GM23248 (cell line): ENCODE data around the gene HTR3B. TPM values are rescaled to one million over a fixed set of nuclear protein-coding genes. Genes with fewer than 3 reads are reported as not detected.
"Not testable (repeated sequence)": the region's sequence is repeated elsewhere in the genome, so short reads cannot be mapped to it uniquely, and the experiment has no call there.

ENCODE experiments used
- DNase-seq: peaks from one replicate; pipeline ENCODE4 v3.0.0-alpha.2; 2015
- H2AFZ ChIP-seq: fragments of 200-600 bp; sonication (generic); 2 replicates; pipeline ENCODE4 v1.6.1; 2016; ENCODE audit warnings: antibody characterized with exemption
- H3F3A ChIP-seq: fragments of 200-600 bp; sonication (generic); 2 replicates; pipeline ENCODE4 v1.6.1; 2016; ENCODE audit warnings: mild to moderate bottlenecking, antibody characterized with exemption, mixed run types; ENCODE audit not compliant: insufficient read depth
- H3K27ac ChIP-seq: fragments of 200-600 bp; sonication (generic); 2 replicates; pipeline ENCODE4 v1.5.1; 2016; ENCODE audit warnings: mild to moderate bottlenecking
- H3K27me3 ChIP-seq: fragments of 200-600 bp; sonication (generic); replicated peaks from 2 replicates; pipeline ENCODE4 v1.6.1; 2016; ENCODE audit warnings: mild to moderate bottlenecking; ENCODE audit not compliant: insufficient read depth
- H3K36me3 ChIP-seq: fragments of 200-600 bp; sonication (generic); 2 replicates; pipeline ENCODE4 v1.6.1; 2016; ENCODE audit warnings: low read depth, mild to moderate bottlenecking
- H3K4me1 ChIP-seq: fragments of 200-600 bp; sonication (generic); 2 replicates; pipeline ENCODE4 v1.6.1; 2016; ENCODE audit warnings: mild to moderate bottlenecking; ENCODE audit not compliant: insufficient read depth
- H3K4me2 ChIP-seq: fragments of 200-600 bp; sonication (generic); one replicate; pipeline ENCODE4 v1.6.1; 2016; ENCODE audit warnings: mild to moderate bottlenecking; ENCODE audit not compliant: unreplicated experiment
- H3K4me3 ChIP-seq: fragments of 200-600 bp; sonication (generic); 2 replicates; pipeline ENCODE4 v1.5.1; 2016; ENCODE audit warnings: mild to moderate bottlenecking
- H3K79me2 ChIP-seq: fragments of 200-600 bp; sonication (generic); 2 replicates; pipeline ENCODE4 v1.6.1; 2016; ENCODE audit warnings: mild to moderate bottlenecking; ENCODE audit not compliant: insufficient read depth
- H3K9ac ChIP-seq: fragments of 200-600 bp; sonication (generic); 2 replicates; pipeline ENCODE4 v1.6.1; 2016; ENCODE audit warnings: mild to moderate bottlenecking
- H3K9me2 ChIP-seq: fragments of 200-600 bp; sonication (generic); 2 replicates; pipeline ENCODE4 v1.6.1; 2016; ENCODE audit warnings: mixed run types, mild to moderate bottlenecking, moderate library complexity; ENCODE audit not compliant: insufficient read depth
- H3K9me3 ChIP-seq: fragments of 200-600 bp; sonication (generic); one replicate; pipeline ENCODE4 v1.6.1; 2017; ENCODE audit warnings: low read depth
- H4K20me1 ChIP-seq: fragments of 200-600 bp; sonication (generic); 2 replicates; pipeline ENCODE4 v1.6.0; 2016; ENCODE audit not compliant: insufficient read depth
- EZH2 ChIP-seq: fragments of 200-600 bp; sonication (generic); IDR thresholded peaks from 2 replicates; pipeline ENCODE4 v1.6.1; 2018; ENCODE audit warnings: antibody characterized with exemption, mild to moderate bottlenecking; ENCODE audit not compliant: insufficient read depth, poor library complexity, severe bottlenecking
- EZH2phosphoT487 ChIP-seq: fragments of 200-600 bp; sonication (generic); IDR thresholded peaks from 2 replicates; pipeline ENCODE4 v1.6.1; 2018; ENCODE audit warnings: antibody characterized with exemption, moderate library complexity, mild to moderate bottlenecking, low read depth; ENCODE audit not compliant: insufficient read depth
- WGBS, 2 experiments: methylation state at CpG; one replicate each; pipeline ENCODE4 v1.1.6; 2015 to 2017; ENCODE audit warnings: low lambda C conversion rate in 2 of 2, low coverage in 1 of 2; ENCODE audit errors: missing lambda C conversion rate in 2 of 2; 5-methylcytosine and 5-hydroxymethylcytosine counted together
- in situ Hi-C: fragments of 300-500 bp; cut with MboI; formaldehyde crosslinking; loops from 2 replicates; pipeline ENCODE4 v1.15.0; 2020
- polyA plus RNA-seq: library from polyadenylated mRNA; unstranded; fragments of >200 nt; fragmentation: Nextera tagmentation; extraction: Ambion mirVana; gene quantifications from 2 replicates; pipeline ENCODE4 v1.2.1, GENCODE V29; 2016
- total RNA-seq: library from RNA; depleted of rRNA; stranded (reverse); fragments of >200 nt; shearing (Covaris generic); gene quantifications from 2 replicates; pipeline ENCODE4 v1.2.3, GENCODE V29; 2014

HTR3B gene
- total and polyA plus RNA-seq, 2 experiments from 2014 or later, result not detected

DNA sequence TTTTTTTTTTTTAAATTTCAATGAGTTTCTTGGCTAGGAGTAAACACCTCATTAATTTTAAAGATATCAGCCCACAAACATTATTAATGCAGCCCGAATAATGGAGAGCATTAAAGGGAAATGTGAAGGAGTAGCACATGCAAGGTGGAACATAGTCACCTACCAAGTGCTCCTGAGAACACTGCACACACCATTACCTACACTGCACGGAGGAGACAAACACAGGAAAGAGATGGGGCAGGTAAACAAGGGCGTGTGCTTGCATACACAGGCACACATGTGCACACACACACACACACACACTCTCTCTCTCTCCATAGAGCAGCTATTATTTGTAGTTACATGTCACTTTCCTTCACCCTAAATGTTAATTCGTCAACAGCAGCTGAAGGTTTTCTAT lies 30.2 kb downstream of the HTR3B start:
- Histone ChIP-seq H3K27me3 (peaks cover 13% of the 10 kb centered on the region), H2AFZ (no peak overlapping the region), H3K4me3 (no peak overlapping the region), H3K4me2 (no peak overlapping the region), H3K9me3 (no peaks in the 10 kb centered on the region), H3F3A (no peaks in the 10 kb centered on the region), H4K20me1 (no peaks in the 10 kb centered on the region), H3K36me3 (no peaks in the 10 kb centered on the region), H3K27ac (no peak overlapping the region), H3K9me2 (no peaks in the 10 kb centered on the region), H3K4me1 (no peaks in the 10 kb centered on the region), H3K79me2 (no peaks in the 10 kb centered on the region), H3K9ac (no peak overlapping the region)
- TF ChIP-seq EZH2phosphoT487 (no peak), EZH2 (no peak)
- 22 to 32% methylated on average over 4 of the region's 4 CpGs for WGBS, 2 experiments
- DNase-seq, result no peak
- in situ Hi-C loops, result no loop called here

DNA sequence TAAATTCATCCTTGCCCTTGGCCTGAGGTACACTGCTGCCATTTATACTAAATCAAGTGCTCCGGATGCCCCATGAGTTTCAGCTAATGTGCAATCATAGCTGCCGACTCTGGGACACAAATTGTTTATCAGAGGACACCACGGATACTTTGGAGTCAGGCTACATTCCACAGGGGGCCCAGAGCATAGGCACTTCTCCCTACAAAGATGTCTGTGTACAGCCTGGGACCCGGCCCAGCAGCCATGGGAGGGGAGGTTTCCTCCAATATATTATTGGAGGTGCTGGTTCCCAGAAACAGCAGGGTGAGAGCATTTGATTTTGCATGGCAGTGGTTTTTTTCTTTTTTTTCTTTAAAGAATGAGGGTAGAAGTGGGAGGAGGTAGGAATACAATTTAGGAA lies 31.3 kb downstream of the HTR3B start:
- no peaks in the 10 kb centered on the region for H4K20me1 ChIP-seq
- no peak for DNase-seq
- H2AFZ ChIP-seq, result no peak overlapping the region
- 29 to 41% methylated on average over 4 of the region's 4 CpGs for WGBS, 2 experiments
- H3F3A ChIP-seq, result no peaks in the 10 kb centered on the region
- H3K9ac ChIP-seq, result no peak overlapping the region
- no peaks in the 10 kb centered on the region for H3K4me1 ChIP-seq
- peaks cover 13% of the 10 kb centered on the region for H3K27me3 ChIP-seq
- H3K4me2 ChIP-seq, result no peak overlapping the region
- TF ChIP-seq EZH2phosphoT487, result no peak
- TF ChIP-seq EZH2, result no peak
- H3K9me2 ChIP-seq, result no peaks in the 10 kb centered on the region
- H3K4me3 ChIP-seq, result no peak overlapping the region
- H3K36me3 ChIP-seq, result no peaks in the 10 kb centered on the region
- H3K27ac ChIP-seq, result no peak overlapping the region
- H3K79me2 ChIP-seq, result no peaks in the 10 kb centered on the region
- in situ Hi-C loops, result no loop called here
- no peaks in the 10 kb centered on the region for H3K9me3 ChIP-seq

GRCh38 chr11:113937918-113938317 lies 33.3 kb downstream of the HTR3B start:
- peaks cover 13% of the 10 kb centered on the region; the same call in 1 of the 2 replicates for H3K27me3 ChIP-seq
- no peaks in the 10 kb centered on the region for H3K36me3 ChIP-seq
- no peak for DNase-seq
- H4K20me1 ChIP-seq, result no peaks in the 10 kb centered on the region
- H3F3A ChIP-seq, result no peaks in the 10 kb centered on the region
- TF ChIP-seq EZH2 (no peak), EZH2phosphoT487 (no peak)
- no peak overlapping the region for H3K4me3 ChIP-seq
- H3K79me2 ChIP-seq, result no peaks in the 10 kb centered on the region
- in situ Hi-C loops, result no loop called here
- no peak overlapping the region for H2AFZ ChIP-seq
- H3K27ac ChIP-seq, result no peak overlapping the region
- no peaks in the 10 kb centered on the region for H3K4me1 ChIP-seq
- 68 to 70% methylated on average over 3 of the region's 3 CpGs for WGBS, 2 experiments
- H3K4me2 ChIP-seq, result no peak overlapping the region
- H3K9me3 ChIP-seq, result no peaks in the 10 kb centered on the region
- H3K9me2 ChIP-seq, result no peaks in the 10 kb centered on the region
- no peak overlapping the region for H3K9ac ChIP-seq

DNA sequence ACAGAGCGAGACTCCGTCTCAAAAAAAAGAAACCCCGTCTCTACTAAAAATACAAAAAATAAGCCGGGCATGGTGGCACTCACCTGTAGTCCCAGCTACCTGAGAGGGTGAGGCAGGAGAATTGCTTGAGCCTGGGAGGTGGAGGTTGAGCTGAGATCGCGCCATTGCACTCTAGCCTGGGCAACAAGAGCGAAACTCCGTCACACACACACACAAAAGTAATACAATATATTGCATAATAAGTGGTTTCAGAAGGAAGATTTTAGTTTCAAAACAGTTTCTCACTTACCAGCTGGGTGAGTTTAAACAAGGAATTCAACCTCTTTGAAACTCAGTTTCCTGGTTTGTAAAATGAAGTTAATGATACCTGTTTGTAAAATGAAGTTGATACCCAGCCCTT lies 37.7 kb downstream of the HTR3B start:
- in situ Hi-C loops, result no loop called here
- Histone ChIP-seq H3K36me3 (no peaks in the 10 kb centered on the region), H3K9ac (no peak overlapping the region), H2AFZ (no peak overlapping the region), H3K4me3 (no peak overlapping the region), H3K4me2 (no peak overlapping the region), H3F3A (no peaks in the 10 kb centered on the region), H3K4me1 (no peaks in the 10 kb centered on the region), H3K9me3 (no peaks in the 10 kb centered on the region), H3K79me2 (no peaks in the 10 kb centered on the region), H3K27ac (no peak overlapping the region), H4K20me1 (no peaks in the 10 kb centered on the region), H3K9me2 (no peaks in the 10 kb centered on the region), H3K27me3 (no peaks in the 10 kb centered on the region)
- TF ChIP-seq EZH2phosphoT487, result no peak
- TF ChIP-seq EZH2, result no peak
- 71 to 76% methylated on average over 8 of the region's 8 CpGs for WGBS, 2 experiments
- no peak for DNase-seq

GRCh38 chr11:113946162-113946561 lies 41.6 kb downstream of the HTR3B start:
- H3F3A ChIP-seq, in situ Hi-C loops, H3K27me3 ChIP-seq, H3K9me2 ChIP-seq, H4K20me1 ChIP-seq, H3K9me3 ChIP-seq, DNase-seq, H3K4me1 ChIP-seq, H3K36me3 ChIP-seq, H3K79me2 ChIP-seq, H3K4me2 ChIP-seq, H2AFZ ChIP-seq, H3K9ac ChIP-seq, H3K27ac ChIP-seq, H3K4me3 ChIP-seq: not testable (repeated sequence)
- 12 to 20% methylated on average over 2 of the region's 2 CpGs for WGBS, 2 experiments
